HUES6 (cell line): ENCODE results near the gene CDH26.
"Not testable (repeated sequence)": the region's sequence is repeated elsewhere in the genome, so short reads cannot be mapped to it uniquely, and the experiment has no call there.

ENCODE experiments used
- H3K27ac ChIP-seq: 2 replicates; pipeline ENCODE4 v1.7.0; 2013; ENCODE audit warnings: low read depth, mild to moderate bottlenecking, low read length, inconsistent platforms
- H3K27me3 ChIP-seq: 2 replicates; pipeline ENCODE4 v1.6.1; 2013; ENCODE audit warnings: low read length; ENCODE audit not compliant: control insufficient read depth, insufficient read depth
- H3K36me3 ChIP-seq: 2 replicates; pipeline ENCODE4 v1.6.1; 2013; ENCODE audit warnings: low read length; ENCODE audit not compliant: control insufficient read depth, insufficient read depth
- H3K4me1 ChIP-seq: 2 replicates; pipeline ENCODE4 v1.6.1; 2013; ENCODE audit warnings: low read length; ENCODE audit not compliant: control insufficient read depth, insufficient read depth
- H3K4me3 ChIP-seq: 2 replicates; pipeline ENCODE4 v1.5.1; 2013; ENCODE audit warnings: low read depth, low read length
- H3K9ac ChIP-seq: one replicate; pipeline ENCODE4 v1.6.1; 2013; ENCODE audit warnings: mild to moderate bottlenecking, low read length
- H3K9me3 ChIP-seq: 2 replicates; pipeline ENCODE4 v1.6.1; 2013; ENCODE audit warnings: low read depth, low read length; ENCODE audit not compliant: control insufficient read depth, insufficient read depth

The CDH26 gene

GRCh38 chr20:60036346-60036745 is 78.1 kb downstream of the CDH26 start:
- Histone ChIP-seq H3K27me3 (no peaks in the 10 kb centered on the region), H3K36me3 (no peaks in the 10 kb centered on the region), H3K9me3 (no peaks in the 10 kb centered on the region; the same call in 1 of the 2 replicates), H3K4me3 (no peak overlapping the region), H3K9ac (no peak overlapping the region), H3K27ac (no peak overlapping the region), H3K4me1 (peaks cover 16% of the 10 kb centered on the region; the same call in 1 of the 2 replicates)

GRCh38 chr20:60036746-60037499 is 78.7 kb downstream of the CDH26 start:
- no peaks in the 10 kb centered on the region for H3K36me3 ChIP-seq
- H3K27ac ChIP-seq = no peak overlapping the region
- no peaks in the 10 kb centered on the region; the same call in 1 of the 2 replicates for H3K9me3 ChIP-seq
- H3K27me3 ChIP-seq = no peaks in the 10 kb centered on the region
- no peak overlapping the region for H3K9ac ChIP-seq
- H3K4me3 ChIP-seq = no peak overlapping the region
- peaks cover 19% of the 10 kb centered on the region; the same call in 1 of the 2 replicates for H3K4me1 ChIP-seq

GRCh38 chr20:60038400-60039008 is 80.3 kb downstream of the CDH26 start:
- no peak overlapping the region for H3K27ac ChIP-seq
- peaks cover 27% of the 10 kb centered on the region; the same call in 1 of the 2 replicates for H3K4me1 ChIP-seq
- H3K9ac ChIP-seq = no peak overlapping the region
- no peaks in the 10 kb centered on the region; the same call in 1 of the 2 replicates for H3K9me3 ChIP-seq
- H3K4me3 ChIP-seq = no peak overlapping the region
- no peaks in the 10 kb centered on the region for H3K27me3 ChIP-seq
- no peaks in the 10 kb centered on the region for H3K36me3 ChIP-seq

GRCh38 chr20:60039526-60039925 is 81.3 kb downstream of the CDH26 start:
- Histone ChIP-seq H3K36me3 (no peaks in the 10 kb centered on the region), H3K27ac (no peak overlapping the region), H3K4me1 (peaks cover 27% of the 10 kb centered on the region; the same call in 1 of the 2 replicates), H3K9me3 (no peaks in the 10 kb centered on the region; the same call in 1 of the 2 replicates), H3K27me3 (no peaks in the 10 kb centered on the region), H3K9ac (no peak overlapping the region), H3K4me3 (no peak overlapping the region)

- H3K4me3 ChIP-seq = no peak overlapping the region
- no peaks in the 10 kb centered on the region; the same call in 1 of the 2 replicates for H3K9me3 ChIP-seq
- H3K27ac ChIP-seq = 0 out of 2 replicates have a peak overlapping the region, but pooled peaks have one; percentile 39
- peaks cover 27% of the 10 kb centered on the region; the same call in 1 of the 2 replicates for H3K4me1 ChIP-seq
- no peaks in the 10 kb centered on the region for H3K27me3 ChIP-seq
- no peak overlapping the region for H3K9ac ChIP-seq
- H3K36me3 ChIP-seq = no peaks in the 10 kb centered on the region
Observed at GRCh38 chr20:60040471-60041162, 82.4 kb downstream of the CDH26 start.

- H3K27ac ChIP-seq = peak overlapping the region; percentile 39
Observed at GRCh38 chr20:60041436-60042165, 83.4 kb downstream of the CDH26 start.

GRCh38 chr20:60043435-60043834 is 85.2 kb downstream of the CDH26 start:
- Histone ChIP-seq H3K4me3 (no peak overlapping the region), H3K9me3 (no peaks in the 10 kb centered on the region), H3K27me3 (no peaks in the 10 kb centered on the region), H3K4me1 (peaks cover 23% of the 10 kb centered on the region; the same call in 1 of the 2 replicates), H3K9ac (no peak overlapping the region), H3K36me3 (no peaks in the 10 kb centered on the region), H3K27ac (no peak overlapping the region)

More at GRCh38 chr20:60041436-60042165, 83.4 kb downstream of the CDH26 start:
- H3K9ac ChIP-seq = peak overlapping the region; percentile 29
- not testable (repeated sequence) for H3K9me3 ChIP-seq, H3K4me3 ChIP-seq, H3K27me3 ChIP-seq, H3K36me3 ChIP-seq
- peaks cover 27% of the 10 kb centered on the region; the same call in 1 of the 2 replicates for H3K4me1 ChIP-seq

- no peak overlapping the region for H3K9ac ChIP-seq
- H3K27ac ChIP-seq = no peak overlapping the region
- peaks cover 14% of the 10 kb centered on the region; the same call in 1 of the 2 replicates for H3K4me1 ChIP-seq
- no peaks in the 10 kb centered on the region for H3K36me3 ChIP-seq
- H3K9me3 ChIP-seq = no peaks in the 10 kb centered on the region
- no peak overlapping the region for H3K4me3 ChIP-seq
- no peaks in the 10 kb centered on the region for H3K27me3 ChIP-seq
Observed at GRCh38 chr20:60046011-60046413, 87.8 kb downstream of the CDH26 start.

- Histone ChIP-seq H3K4me1 (peaks cover 10% of the 10 kb centered on the region; the same call in 1 of the 2 replicates), H3K27me3 (no peaks in the 10 kb centered on the region), H3K36me3 (no peaks in the 10 kb centered on the region), H3K9ac (no peak overlapping the region), H3K27ac (no peak overlapping the region), H3K4me3 (no peak overlapping the region), H3K9me3 (no peaks in the 10 kb centered on the region)
Observed at GRCh38 chr20:60046436-60046835, 88.2 kb downstream of the CDH26 start.

GRCh38 chr20:60046860-60047259 is 88.6 kb downstream of the CDH26 start:
- Histone ChIP-seq H3K4me1 (peaks cover 9% of the 10 kb centered on the region; the same call in 1 of the 2 replicates), H3K9me3 (no peaks in the 10 kb centered on the region), H3K9ac (no peak overlapping the region), H3K27me3 (0 out of 2 replicates have a peak, but pooled peaks cover under 1% of the 10 kb centered on the region), H3K27ac (no peak overlapping the region), H3K4me3 (no peak overlapping the region), H3K36me3 (no peaks in the 10 kb centered on the region)
